ENCODE results near the gene C2CD4B. TPM values are rescaled to one million over a fixed set of nuclear protein-coding genes. Genes with fewer than 3 reads are reported as not detected.

The C2CD4B gene
- polyA plus RNA-seq, 2 of the 4 experiments (the other 2 are of a cell fraction): 0.06 to 0.63 TPM

Other genes starting within 250 kb of the C2CD4B start
- 26.5 and 29.5 TPM in 2 replicates for gene VPS13C, start 104.8 kb downstream of the C2CD4B start, polyA plus RNA-seq (2011; rRNA removed)
- 12.2 to 13.2 TPM (median 13.0 TPM) in 3 replicates for gene VPS13C, start 104.8 kb downstream of the C2CD4B start, polyA plus RNA-seq (2017; fragmentation: RNase III; extraction: RNeasy Plus Mini Kit Qiagen cat#74134 plus additional on column Dnase treatment)
- gene C2CD4A, start 98.3 kb downstream of the C2CD4B start, polyA plus RNA-seq (2011; rRNA removed): 0.04 TPM in 1 of 2 replicates, not detected in the other
- 0.10 to 0.32 TPM (median 0.21 TPM) in 3 replicates for gene C2CD4A, start 98.3 kb downstream of the C2CD4B start, polyA plus RNA-seq (2017; fragmentation: RNase III; extraction: RNeasy Plus Mini Kit Qiagen cat#74134 plus additional on column Dnase treatment)
- gene TLN2, start 225.3 kb upstream of the C2CD4B start, polyA plus RNA-seq (2011; rRNA removed): 4.3 and 5.1 TPM in 2 replicates
- 5.3 to 6.1 TPM (median 5.8 TPM) in 3 replicates for gene TLN2, start 225.3 kb upstream of the C2CD4B start, polyA plus RNA-seq (2017; fragmentation: RNase III; extraction: RNeasy Plus Mini Kit Qiagen cat#74134 plus additional on column Dnase treatment)

Measured in A549 (cell line).